ENCODE data around the gene SLC8A3.

The SLC8A3 gene

DNA sequence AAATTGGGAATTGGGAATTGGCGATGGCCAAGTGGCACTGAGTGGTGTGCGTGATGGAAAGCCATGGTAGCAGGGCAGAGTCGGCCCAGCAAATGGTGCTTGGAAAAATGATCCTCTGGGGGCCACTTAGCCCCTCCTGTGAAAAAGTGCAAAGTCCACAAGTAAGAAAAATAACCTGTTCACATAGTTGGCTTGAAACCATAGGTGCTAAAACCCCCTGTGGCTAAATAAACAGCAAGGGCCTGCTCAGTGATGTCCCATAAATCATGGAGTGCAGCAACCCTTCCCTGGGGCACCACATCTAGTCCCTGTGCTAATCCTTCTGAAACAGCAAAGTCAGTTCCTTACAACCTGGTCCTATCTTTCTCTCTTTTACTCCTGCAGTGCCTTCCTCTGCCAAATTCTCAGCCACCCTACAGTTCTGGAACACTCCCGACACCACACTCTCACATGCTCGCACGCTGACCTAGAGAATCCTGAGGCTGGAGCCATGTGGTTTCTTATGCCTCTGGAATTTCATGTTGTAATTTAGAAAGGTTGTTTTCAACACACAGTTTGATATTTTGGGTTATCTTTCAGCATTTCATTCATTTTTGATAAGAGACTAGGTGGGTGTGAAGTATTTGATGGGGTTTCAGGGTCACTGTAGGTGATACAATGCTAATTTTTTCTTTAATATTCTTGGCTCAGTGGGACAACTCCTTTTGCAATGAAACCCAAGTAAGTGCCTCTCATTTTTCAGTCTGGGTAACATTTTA is 186.0 kb downstream of the SLC8A3 start:
- Histone ChIP-seq H3K27ac (replicated peaks) (no peak overlapping the region), H3K27me3 (ENCODE audit: insufficient read depth, poor library complexity, severe bottlenecking) (no peaks in the 10 kb centered on the region), H3K4me3 (replicated peaks; ENCODE audit: insufficient read depth, low read length) (no peak overlapping the region)
- TF ChIP-seq GABPA (IDR thresholded peaks at IDR 0.05; ENCODE audit: low read depth), result no peak
- TF ChIP-seq POLR2AphosphoS5 (IDR thresholded peaks at IDR 0.05; ENCODE audit: low read depth), result no peak
- no peak for TF ChIP-seq SPI1 (IDR thresholded peaks at IDR 0.05; ENCODE audit: borderline replicate concordance, low read depth)
- TF ChIP-seq, protein P1, sequence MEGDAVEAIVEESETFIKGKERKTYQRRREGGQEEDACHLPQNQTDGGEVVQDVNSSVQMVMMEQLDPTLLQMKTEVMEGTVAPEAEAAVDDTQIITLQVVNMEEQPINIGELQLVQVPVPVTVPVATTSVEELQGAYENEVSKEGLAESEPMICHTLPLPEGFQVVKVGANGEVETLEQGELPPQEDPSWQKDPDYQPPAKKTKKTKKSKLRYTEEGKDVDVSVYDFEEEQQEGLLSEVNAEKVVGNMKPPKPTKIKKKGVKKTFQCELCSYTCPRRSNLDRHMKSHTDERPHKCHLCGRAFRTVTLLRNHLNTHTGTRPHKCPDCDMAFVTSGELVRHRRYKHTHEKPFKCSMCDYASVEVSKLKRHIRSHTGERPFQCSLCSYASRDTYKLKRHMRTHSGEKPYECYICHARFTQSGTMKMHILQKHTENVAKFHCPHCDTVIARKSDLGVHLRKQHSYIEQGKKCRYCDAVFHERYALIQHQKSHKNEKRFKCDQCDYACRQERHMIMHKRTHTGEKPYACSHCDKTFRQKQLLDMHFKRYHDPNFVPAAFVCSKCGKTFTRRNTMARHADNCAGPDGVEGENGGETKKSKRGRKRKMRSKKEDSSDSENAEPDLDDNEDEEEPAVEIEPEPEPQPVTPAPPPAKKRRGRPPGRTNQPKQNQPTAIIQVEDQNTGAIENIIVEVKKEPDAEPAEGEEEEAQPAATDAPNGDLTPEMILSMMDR (IDR thresholded peaks at IDR 0.05; ENCODE audit: insufficient read depth, low read length), result no peak
- no peak for TF ChIP-seq REST (IDR thresholded peaks at IDR 0.05; ENCODE audit: insufficient replicate concordance, low read depth)
- no peak for DNase-seq (ENCODE audit: low read depth in 1 of 2, low spot score in 1 of 2)

DNA sequence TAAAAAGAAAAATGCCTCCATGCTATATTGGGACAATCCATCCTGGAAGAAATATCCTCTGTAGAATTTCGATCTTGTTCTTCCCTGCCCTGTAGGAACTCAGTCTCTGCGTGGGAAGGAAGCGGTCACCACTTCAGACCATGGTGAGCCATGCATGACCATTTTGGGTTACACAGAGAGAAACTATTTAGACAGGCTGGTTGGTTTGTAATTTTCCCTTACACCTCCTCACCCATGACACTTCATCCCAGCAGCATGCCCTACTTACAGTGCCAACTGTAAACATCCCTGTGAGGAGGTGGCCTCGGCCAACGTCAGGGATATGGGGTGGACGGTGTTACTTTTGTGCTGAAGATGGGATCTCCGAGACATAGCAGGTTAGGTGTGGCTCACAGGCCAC is 188.2 kb downstream of the SLC8A3 start:
- H3K27ac ChIP-seq (replicated peaks), result no peak overlapping the region
- no peaks in the 10 kb centered on the region for H3K27me3 ChIP-seq (ENCODE audit: insufficient read depth, poor library complexity, severe bottlenecking)
- no peak overlapping the region for H3K4me3 ChIP-seq (replicated peaks; ENCODE audit: insufficient read depth, low read length)
- DNase-seq (ENCODE audit: low read depth in 1 of 2, low spot score in 1 of 2), result no peak
- TF ChIP-seq, protein P1 (IDR thresholded peaks at IDR 0.05; ENCODE audit: insufficient read depth, low read length), result no peak
- no peak for TF ChIP-seq SPI1 (IDR thresholded peaks at IDR 0.05; ENCODE audit: borderline replicate concordance, low read depth)
- TF ChIP-seq REST (IDR thresholded peaks at IDR 0.05; ENCODE audit: insufficient replicate concordance, low read depth), result no peak
- no peak for TF ChIP-seq POLR2AphosphoS5 (IDR thresholded peaks at IDR 0.05; ENCODE audit: low read depth)
- no peak for TF ChIP-seq GABPA (IDR thresholded peaks at IDR 0.05; ENCODE audit: low read depth)

DNA sequence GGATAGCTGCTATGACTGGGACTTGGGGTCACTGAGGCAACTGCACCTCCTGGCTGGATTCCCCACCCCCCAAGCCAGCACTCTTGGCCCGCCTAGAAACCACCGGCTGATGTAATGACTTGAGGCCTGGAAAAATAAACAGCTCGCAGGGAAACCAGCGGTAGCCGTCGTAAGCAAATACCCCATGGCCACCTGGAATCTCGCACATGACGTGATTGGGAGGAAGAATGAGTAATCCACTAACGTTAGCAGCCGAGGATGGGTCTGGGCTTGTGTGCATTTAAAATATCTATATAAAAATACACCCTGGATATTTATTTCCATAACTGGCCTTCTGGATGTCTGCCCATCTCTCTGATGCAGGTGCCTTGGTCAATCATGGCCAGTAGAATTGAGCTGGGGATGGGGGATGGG is 189.5 kb downstream of the SLC8A3 start:
- H3K27me3 ChIP-seq (ENCODE audit: insufficient read depth, poor library complexity, severe bottlenecking), result no peaks in the 10 kb centered on the region
- TF ChIP-seq, protein P1 (IDR thresholded peaks at IDR 0.05; ENCODE audit: insufficient read depth, low read length), result no peak
- TF ChIP-seq REST (IDR thresholded peaks at IDR 0.05; ENCODE audit: insufficient replicate concordance, low read depth) (no peak), GABPA (IDR thresholded peaks at IDR 0.05; ENCODE audit: low read depth) (no peak), POLR2AphosphoS5 (IDR thresholded peaks at IDR 0.05; ENCODE audit: low read depth) (no peak), SPI1 (IDR thresholded peaks at IDR 0.05; ENCODE audit: borderline replicate concordance, low read depth) (no peak)
- H3K27ac ChIP-seq (replicated peaks), result no peak overlapping the region
- DNase-seq (ENCODE audit: low read depth in 1 of 2, low spot score in 1 of 2), result no peak
- H3K4me3 ChIP-seq (replicated peaks; ENCODE audit: insufficient read depth, low read length), result no peak overlapping the region

All from HL-60 (cell line).